KMS-11 (cell line): ENCODE data around the gene TRUB2.

Source experiments
- H2AFZ ChIP-seq: fragments of 200-600 bp; sonication (generic); 2 replicates; pipeline ENCODE4 v1.6.1; 2016; ENCODE audit warnings: antibody characterized with exemption, mixed run types, low read depth
- H3K27ac ChIP-seq: fragments of 200-600 bp; sonication (generic); 2 replicates; pipeline ENCODE4 v1.6.1; 2016; ENCODE audit warnings: mild to moderate bottlenecking, mixed run types
- H3K27me3 ChIP-seq: fragments of 200-600 bp; sonication (generic); 2 replicates; pipeline ENCODE4 v1.6.1; 2017; ENCODE audit warnings: mild to moderate bottlenecking, low read depth, mixed run types, moderate library complexity; ENCODE audit not compliant: insufficient read depth
- H3K36me3 ChIP-seq: fragments of 200-600 bp; sonication (generic); 2 replicates; pipeline ENCODE4 v1.6.1; 2017; ENCODE audit warnings: mild to moderate bottlenecking, mixed run types; ENCODE audit not compliant: insufficient read depth
- H3K4me1 ChIP-seq: fragments of 200-600 bp; sonication (generic); 2 replicates; pipeline ENCODE4 v1.6.1; 2016; ENCODE audit warnings: mild to moderate bottlenecking, low read depth, mixed run types; ENCODE audit not compliant: poor library complexity, severe bottlenecking
- H3K4me2 ChIP-seq: fragments of 200-600 bp; sonication (generic); 2 replicates; pipeline ENCODE4 v1.7.0; 2016; ENCODE audit warnings: mild to moderate bottlenecking, mixed run types
- H3K4me3 ChIP-seq: fragments of 200-600 bp; sonication (generic); IDR thresholded peaks from 2 replicates; pipeline ENCODE4 v1.6.1; 2017; ENCODE audit warnings: low read depth, low read length, mixed read lengths; ENCODE audit not compliant: insufficient read depth
- H3K79me2 ChIP-seq: fragments of 200-600 bp; sonication (generic); 2 replicates; pipeline ENCODE4 v1.6.1; 2016; ENCODE audit warnings: low read depth, mixed run types; ENCODE audit not compliant: insufficient read depth
- H3K9ac ChIP-seq: fragments of 200-600 bp; sonication (generic); 2 replicates; pipeline ENCODE4 v1.6.1; 2016; ENCODE audit warnings: mild to moderate bottlenecking, mixed run types
- H4K20me1 ChIP-seq: fragments of 200-600 bp; sonication (generic); 2 replicates; pipeline ENCODE4 v1.6.1; 2016; ENCODE audit warnings: mild to moderate bottlenecking, mixed run types; ENCODE audit not compliant: insufficient read depth
- CTCF ChIP-seq: fragments of 200-600 bp; sonication (generic); conservative IDR thresholded peaks from 2 replicates; pipeline ENCODE4 v1.6.1; 2017; ENCODE audit warnings: low read depth, mild to moderate bottlenecking, antibody characterized with exemption, low read length, moderate library complexity, mixed read lengths

TRUB2 gene

GRCh38 chr9:128304136-128304970, 17.9 kb downstream of the TRUB2 start:
- H3K79me2 ChIP-seq: no peaks in the 10 kb centered on the region
- H3K4me2 ChIP-seq: no peak overlapping the region
- no peak overlapping the region for H3K9ac ChIP-seq
- H3K4me3 ChIP-seq: no peak overlapping the region
- H2AFZ ChIP-seq: no peak overlapping the region
- no peaks in the 10 kb centered on the region for H3K27me3 ChIP-seq
- no peak for TF ChIP-seq CTCF
- H3K27ac ChIP-seq: no peak overlapping the region
- H3K36me3 ChIP-seq: no peaks in the 10 kb centered on the region
- H3K4me1 ChIP-seq: no peaks in the 10 kb centered on the region
- no peaks in the 10 kb centered on the region for H4K20me1 ChIP-seq

- Histone ChIP-seq H3K27ac (no peak overlapping the region), H3K4me3 (no peak overlapping the region), H3K27me3 (no peaks in the 10 kb centered on the region), H3K4me2 (no peak overlapping the region), H3K36me3 (no peaks in the 10 kb centered on the region), H4K20me1 (no peaks in the 10 kb centered on the region), H3K4me1 (no peaks in the 10 kb centered on the region), H3K9ac (no peak overlapping the region), H3K79me2 (no peaks in the 10 kb centered on the region), H2AFZ (no peak overlapping the region)
- no peak for TF ChIP-seq CTCF
Measured at GRCh38 chr9:128298535-128299482, 23.4 kb downstream of the TRUB2 start.

- Histone ChIP-seq H3K4me3 (no peak overlapping the region), H4K20me1 (no peaks in the 10 kb centered on the region), H3K4me2 (no peak overlapping the region), H3K27ac (no peak overlapping the region), H3K9ac (no peak overlapping the region), H3K4me1 (no peaks in the 10 kb centered on the region), H3K36me3 (no peaks in the 10 kb centered on the region), H3K27me3 (no peaks in the 10 kb centered on the region), H2AFZ (no peak overlapping the region), H3K79me2 (no peaks in the 10 kb centered on the region)
- TF ChIP-seq CTCF: no peak
Measured at GRCh38 chr9:128297221-128297773, 24.9 kb downstream of the TRUB2 start.

- Histone ChIP-seq H3K4me2 (no peak overlapping the region), H3K9ac (no peak overlapping the region), H4K20me1 (no peaks in the 10 kb centered on the region), H2AFZ (no peak overlapping the region), H3K27ac (no peak overlapping the region), H3K27me3 (no peaks in the 10 kb centered on the region), H3K79me2 (no peaks in the 10 kb centered on the region), H3K4me1 (no peaks in the 10 kb centered on the region), H3K36me3 (no peaks in the 10 kb centered on the region), H3K4me3 (no peak overlapping the region)
- TF ChIP-seq CTCF: no peak
Measured at GRCh38 chr9:128296340-128297220, 25.7 kb downstream of the TRUB2 start.
